WTC11 (cell line): ENCODE data around the gene EHD1. TPM values are rescaled to one million over a fixed set of nuclear protein-coding genes. Genes with fewer than 3 reads are reported as not detected.
A peak's percentile ranks its signal among the peaks of the same experiment; 100 is the strongest.

Experiments
- ATAC-seq: fragments of 200-7000 bp; cut with Tn5 transposase; 2 replicates; pipeline ENCODE4 v1.10.0; 2021; ENCODE audit warnings: mild to moderate bottlenecking, moderate library complexity
- CTCF ChIA-PET: fragments of 300-600 bp; sonication (Branson Sonifier 250); formaldehyde crosslinking; loops from one replicate; lab custom pipeline; 2021; ENCODE audit warnings: antibody characterized with exemption; lab: Charles Lee
- POLR2A ChIA-PET: fragments of 350-600 bp; sonication (Branson Sonifier 250); formaldehyde crosslinking; loops from one replicate; lab custom pipeline; 2021; ENCODE audit warnings: antibody characterized with exemption; lab: Charles Lee
- DNase-seq: peaks from one replicate; pipeline ENCODE4 v3.0.0; 2021; ENCODE audit warnings: low spot score
- H3K27ac Mint-ChIP-seq: 2 replicates; pipeline ENCODE4 v1.8.0; 2021; ENCODE audit warnings: mixed read lengths
- H3K27me3 Mint-ChIP-seq: 2 replicates; pipeline ENCODE4 v1.8.0; 2021; ENCODE audit warnings: low read depth, mild to moderate bottlenecking, moderate library complexity, mixed read lengths
- H3K36me3 Mint-ChIP-seq: 2 replicates; pipeline ENCODE4 v1.8.0; 2021; ENCODE audit warnings: mixed read lengths
- H3K4me1 Mint-ChIP-seq: 2 replicates; pipeline ENCODE4 v1.8.0; 2022; ENCODE audit warnings: mixed read lengths
- H3K4me3 Mint-ChIP-seq: 2 replicates; pipeline ENCODE4 v1.8.0; 2021; ENCODE audit warnings: mild to moderate bottlenecking, moderate library complexity, mixed read lengths
- H3K9me3 Mint-ChIP-seq: 2 replicates; pipeline ENCODE4 v1.8.0; 2021; ENCODE audit warnings: mixed read lengths
- CREB1 ChIP-seq: sonication (generic); formaldehyde crosslinking; IDR thresholded peaks from 2 replicates; pipeline ENCODE4 v1.8.0; 2023; ENCODE audit warnings: mild to moderate bottlenecking, missing genetic modification reagents
- GABPB1 ChIP-seq: sonication (generic); formaldehyde crosslinking; IDR thresholded peaks from 2 replicates; pipeline ENCODE4 v1.8.1; 2023; ENCODE audit warnings: mild to moderate bottlenecking, missing genetic modification reagents
- GRHL2 ChIP-seq: fragments of 250-450 bp; sonication (Bioruptor Pico); IDR thresholded peaks from 2 replicates; pipeline ENCODE4 v1.8.0; 2022; ENCODE audit warnings: mild to moderate bottlenecking, moderate library complexity; ENCODE audit not compliant: insufficient replicate concordance, severe bottlenecking
- NFYB ChIP-seq: sonication (generic); formaldehyde crosslinking; conservative IDR thresholded peaks from 2 replicates; pipeline ENCODE4 v1.8.0; 2022; ENCODE audit warnings: low read depth, missing genetic modification reagents
- ZNF263 ChIP-seq: sonication (generic); formaldehyde crosslinking; IDR thresholded peaks from 2 replicates; pipeline ENCODE4 v1.8.1; 2022; ENCODE audit warnings: low read depth, mild to moderate bottlenecking, moderate library complexity, missing genetic modification reagents
- ZNF416 ChIP-seq: fragments of 250-450 bp; sonication (Bioruptor Pico); IDR thresholded peaks from 2 replicates; pipeline ENCODE4 v1.9.0; 2021; ENCODE audit warnings: mild to moderate bottlenecking, inconsistent platforms
- total RNA-seq: library from RNA; stranded (reverse); gene quantifications from 3 replicates; pipeline ENCODE4 v1.2.3, GENCODE V29; 2021
- TF ChIP-seq, protein P1 (sequence below): sonication (generic); formaldehyde crosslinking; IDR thresholded peaks from 2 replicates; pipeline ENCODE4 v1.8.1; 2023; ENCODE audit warnings: mild to moderate bottlenecking, missing genetic modification reagents, borderline replicate concordance
- TF ChIP-seq, protein P2 (sequence below): sonication (generic); formaldehyde crosslinking; IDR thresholded peaks from 2 replicates; pipeline ENCODE4 v1.8.0; 2022; ENCODE audit warnings: mild to moderate bottlenecking, missing genetic modification reagents
- TF ChIP-seq, protein P3 (sequence below): sonication (generic); formaldehyde crosslinking; IDR thresholded peaks from 2 replicates; pipeline ENCODE4 v1.8.1; 2022; ENCODE audit warnings: missing genetic modification reagents, borderline replicate concordance
- TF ChIP-seq, protein P4 (sequence below): fragments of 250-450 bp; sonication (Bioruptor Pico); IDR thresholded peaks from 2 replicates; pipeline ENCODE4 v1.9.0; 2021; ENCODE audit warnings: mild to moderate bottlenecking
- TF ChIP-seq, protein P5 (sequence below): sonication (generic); formaldehyde crosslinking; IDR thresholded peaks from 2 replicates; pipeline ENCODE4 v1.8.1; 2022; ENCODE audit warnings: mild to moderate bottlenecking, missing genetic modification reagents, moderate library complexity, borderline replicate concordance
- TF ChIP-seq, protein P6 (sequence below): sonication (generic); formaldehyde crosslinking; IDR thresholded peaks from 2 replicates; pipeline ENCODE4 v1.8.0; 2022; ENCODE audit warnings: mild to moderate bottlenecking, missing genetic modification reagents

The EHD1 gene
- total RNA-seq, 1 experiment from 2014 or later, result 38.1 TPM

DNA sequence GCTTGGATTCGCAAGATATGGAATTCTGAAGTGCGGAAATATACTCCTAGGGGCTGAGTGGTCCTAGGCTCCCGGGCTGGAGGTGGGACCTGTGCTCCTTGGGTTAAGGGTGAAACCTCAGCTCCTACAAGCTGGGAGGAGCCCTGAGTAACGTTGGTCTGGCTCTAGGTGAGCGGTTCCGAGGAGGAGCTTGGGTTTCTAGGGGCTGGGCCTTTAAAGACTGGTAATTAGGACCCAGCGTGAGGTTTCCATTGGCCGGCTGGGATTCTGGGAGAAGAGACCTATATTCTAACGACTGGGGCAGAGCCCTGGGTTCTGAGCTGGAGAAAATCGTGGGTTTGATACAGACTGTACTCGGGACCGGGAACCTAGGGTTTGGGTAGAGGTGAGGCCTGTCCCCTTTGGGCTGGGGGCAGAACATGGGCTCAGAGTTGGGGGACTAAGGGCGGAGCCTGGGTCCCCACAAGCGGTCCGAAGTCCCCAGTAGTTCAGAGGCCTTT, 74.5 kb downstream of the EHD1 start:
- DNase-seq, result peak; percentile 47
- H3K27me3 Mint-ChIP-seq, result no peaks in the 10 kb centered on the region
- no peaks in the 10 kb centered on the region for H3K9me3 Mint-ChIP-seq
- H3K4me1 Mint-ChIP-seq, result peaks cover 11% of the 10 kb centered on the region
- TF ChIP-seq, protein P1, sequence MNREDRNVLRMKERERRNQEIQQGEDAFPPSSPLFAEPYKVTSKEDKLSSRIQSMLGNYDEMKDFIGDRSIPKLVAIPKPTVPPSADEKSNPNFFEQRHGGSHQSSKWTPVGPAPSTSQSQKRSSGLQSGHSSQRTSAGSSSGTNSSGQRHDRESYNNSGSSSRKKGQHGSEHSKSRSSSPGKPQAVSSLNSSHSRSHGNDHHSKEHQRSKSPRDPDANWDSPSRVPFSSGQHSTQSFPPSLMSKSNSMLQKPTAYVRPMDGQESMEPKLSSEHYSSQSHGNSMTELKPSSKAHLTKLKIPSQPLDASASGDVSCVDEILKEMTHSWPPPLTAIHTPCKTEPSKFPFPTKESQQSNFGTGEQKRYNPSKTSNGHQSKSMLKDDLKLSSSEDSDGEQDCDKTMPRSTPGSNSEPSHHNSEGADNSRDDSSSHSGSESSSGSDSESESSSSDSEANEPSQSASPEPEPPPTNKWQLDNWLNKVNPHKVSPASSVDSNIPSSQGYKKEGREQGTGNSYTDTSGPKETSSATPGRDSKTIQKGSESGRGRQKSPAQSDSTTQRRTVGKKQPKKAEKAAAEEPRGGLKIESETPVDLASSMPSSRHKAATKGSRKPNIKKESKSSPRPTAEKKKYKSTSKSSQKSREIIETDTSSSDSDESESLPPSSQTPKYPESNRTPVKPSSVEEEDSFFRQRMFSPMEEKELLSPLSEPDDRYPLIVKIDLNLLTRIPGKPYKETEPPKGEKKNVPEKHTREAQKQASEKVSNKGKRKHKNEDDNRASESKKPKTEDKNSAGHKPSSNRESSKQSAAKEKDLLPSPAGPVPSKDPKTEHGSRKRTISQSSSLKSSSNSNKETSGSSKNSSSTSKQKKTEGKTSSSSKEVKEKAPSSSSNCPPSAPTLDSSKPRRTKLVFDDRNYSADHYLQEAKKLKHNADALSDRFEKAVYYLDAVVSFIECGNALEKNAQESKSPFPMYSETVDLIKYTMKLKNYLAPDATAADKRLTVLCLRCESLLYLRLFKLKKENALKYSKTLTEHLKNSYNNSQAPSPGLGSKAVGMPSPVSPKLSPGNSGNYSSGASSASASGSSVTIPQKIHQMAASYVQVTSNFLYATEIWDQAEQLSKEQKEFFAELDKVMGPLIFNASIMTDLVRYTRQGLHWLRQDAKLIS (CRISPR knock-in tag), result no peak
- TF ChIP-seq, protein P2, sequence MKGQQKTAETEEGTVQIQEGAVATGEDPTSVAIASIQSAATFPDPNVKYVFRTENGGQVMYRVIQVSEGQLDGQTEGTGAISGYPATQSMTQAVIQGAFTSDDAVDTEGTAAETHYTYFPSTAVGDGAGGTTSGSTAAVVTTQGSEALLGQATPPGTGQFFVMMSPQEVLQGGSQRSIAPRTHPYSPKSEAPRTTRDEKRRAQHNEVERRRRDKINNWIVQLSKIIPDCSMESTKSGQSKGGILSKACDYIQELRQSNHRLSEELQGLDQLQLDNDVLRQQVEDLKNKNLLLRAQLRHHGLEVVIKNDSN (CRISPR knock-in tag), result no peak
- no peak for TF ChIP-seq ZNF263 (CRISPR knock-in tag)
- peaks cover 15% of the 10 kb centered on the region; the same call in 1 of the 2 replicates for H3K36me3 Mint-ChIP-seq
- ChIA-PET CTCF (interaction anchor here (0.7 to 3.7 kb wide), 27 partner anchors 9 to 401 kb away, joined by 3 to 33 read pairs (median 4); partner anchors contain the start of genes ARL2, CDC42BPG, GPHA2 and PPP2R5B), POLR2A (interaction anchor here (0.6 to 2.3 kb wide), 3 partner anchors 25 to 207 kb away, joined by 3 to 17 read pairs (median 3); partner anchors contain the start of gene SF1)
- peak overlapping the region; percentile 99 for H3K27ac Mint-ChIP-seq
- peak; percentile 74 for ATAC-seq
- H3K4me3 Mint-ChIP-seq, result peak overlapping the region; percentile 92

DNA sequence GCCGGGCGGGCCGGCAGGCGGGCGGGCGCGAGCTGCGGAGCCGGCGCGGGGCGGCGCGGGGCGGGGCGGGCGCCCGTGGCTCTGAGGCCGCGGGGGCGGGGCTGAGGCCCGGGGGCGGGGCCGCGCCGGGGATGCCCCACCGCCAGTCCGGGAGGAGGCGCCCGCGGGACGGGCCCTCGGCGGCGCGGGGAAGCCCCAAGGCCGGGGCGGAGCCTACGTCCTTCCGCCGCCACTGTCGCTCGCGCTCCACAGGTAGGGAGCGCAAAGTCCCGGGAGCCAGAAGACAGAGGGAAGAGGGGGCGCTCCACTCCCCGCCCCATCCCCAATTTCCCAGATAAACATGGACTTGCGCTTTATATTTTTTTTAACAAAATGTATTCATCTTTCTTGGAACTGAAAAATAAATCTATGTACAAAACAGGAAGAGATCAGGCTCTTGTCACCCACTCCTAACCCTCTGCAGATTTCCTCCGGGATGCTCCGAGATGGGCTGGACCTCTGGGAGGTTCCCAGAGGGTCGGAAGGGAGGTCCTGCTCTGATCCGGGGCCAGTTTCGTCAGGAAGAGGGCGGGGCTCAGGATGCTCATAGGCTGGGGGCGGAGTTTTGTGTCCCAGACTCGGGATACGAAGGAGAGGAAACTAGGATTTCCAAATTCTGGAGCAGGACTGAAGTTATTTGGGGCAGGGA, 75.1 kb downstream of the EHD1 start, which contains the start of gene MAP4K2:
Gene MAP4K2, minus strand, starts transcription at position 57 of the 688 bp plus-strand sequence. CDS start 65 bp downstream, outside the sequence.
- POLR2A ChIA-PET, result interaction anchor here (0.9 to 2.3 kb wide), 2 partner anchors 24 to 31 kb away, joined by 3 to 17 read pairs; partner anchors contain the start of gene SF1
- DNase-seq (peak; percentile 90), ATAC-seq (peak; percentile 86)
- no peak for TF ChIP-seq ZNF416 (CRISPR knock-in tag)
- TF ChIP-seq, protein P3, sequence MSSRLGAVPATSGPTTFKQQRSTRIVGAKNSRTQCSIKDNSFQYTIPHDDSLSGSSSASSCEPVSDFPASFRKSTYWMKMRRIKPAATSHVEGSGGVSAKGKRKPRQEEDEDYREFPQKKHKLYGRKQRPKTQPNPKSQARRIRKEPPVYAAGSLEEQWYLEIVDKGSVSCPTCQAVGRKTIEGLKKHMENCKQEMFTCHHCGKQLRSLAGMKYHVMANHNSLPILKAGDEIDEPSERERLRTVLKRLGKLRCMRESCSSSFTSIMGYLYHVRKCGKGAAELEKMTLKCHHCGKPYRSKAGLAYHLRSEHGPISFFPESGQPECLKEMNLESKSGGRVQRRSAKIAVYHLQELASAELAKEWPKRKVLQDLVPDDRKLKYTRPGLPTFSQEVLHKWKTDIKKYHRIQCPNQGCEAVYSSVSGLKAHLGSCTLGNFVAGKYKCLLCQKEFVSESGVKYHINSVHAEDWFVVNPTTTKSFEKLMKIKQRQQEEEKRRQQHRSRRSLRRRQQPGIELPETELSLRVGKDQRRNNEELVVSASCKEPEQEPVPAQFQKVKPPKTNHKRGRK, result no peak
- TF ChIP-seq CREB1 (CRISPR knock-in tag), result no peak
- TF ChIP-seq, protein P4, sequence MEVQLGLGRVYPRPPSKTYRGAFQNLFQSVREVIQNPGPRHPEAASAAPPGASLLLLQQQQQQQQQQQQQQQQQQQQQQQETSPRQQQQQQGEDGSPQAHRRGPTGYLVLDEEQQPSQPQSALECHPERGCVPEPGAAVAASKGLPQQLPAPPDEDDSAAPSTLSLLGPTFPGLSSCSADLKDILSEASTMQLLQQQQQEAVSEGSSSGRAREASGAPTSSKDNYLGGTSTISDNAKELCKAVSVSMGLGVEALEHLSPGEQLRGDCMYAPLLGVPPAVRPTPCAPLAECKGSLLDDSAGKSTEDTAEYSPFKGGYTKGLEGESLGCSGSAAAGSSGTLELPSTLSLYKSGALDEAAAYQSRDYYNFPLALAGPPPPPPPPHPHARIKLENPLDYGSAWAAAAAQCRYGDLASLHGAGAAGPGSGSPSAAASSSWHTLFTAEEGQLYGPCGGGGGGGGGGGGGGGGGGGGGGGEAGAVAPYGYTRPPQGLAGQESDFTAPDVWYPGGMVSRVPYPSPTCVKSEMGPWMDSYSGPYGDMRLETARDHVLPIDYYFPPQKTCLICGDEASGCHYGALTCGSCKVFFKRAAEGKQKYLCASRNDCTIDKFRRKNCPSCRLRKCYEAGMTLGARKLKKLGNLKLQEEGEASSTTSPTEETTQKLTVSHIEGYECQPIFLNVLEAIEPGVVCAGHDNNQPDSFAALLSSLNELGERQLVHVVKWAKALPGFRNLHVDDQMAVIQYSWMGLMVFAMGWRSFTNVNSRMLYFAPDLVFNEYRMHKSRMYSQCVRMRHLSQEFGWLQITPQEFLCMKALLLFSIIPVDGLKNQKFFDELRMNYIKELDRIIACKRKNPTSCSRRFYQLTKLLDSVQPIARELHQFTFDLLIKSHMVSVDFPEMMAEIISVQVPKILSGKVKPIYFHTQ (CRISPR knock-in tag), result no peak
- no peak for TF ChIP-seq GRHL2 (CRISPR knock-in tag)
- TF ChIP-seq, protein P5, sequence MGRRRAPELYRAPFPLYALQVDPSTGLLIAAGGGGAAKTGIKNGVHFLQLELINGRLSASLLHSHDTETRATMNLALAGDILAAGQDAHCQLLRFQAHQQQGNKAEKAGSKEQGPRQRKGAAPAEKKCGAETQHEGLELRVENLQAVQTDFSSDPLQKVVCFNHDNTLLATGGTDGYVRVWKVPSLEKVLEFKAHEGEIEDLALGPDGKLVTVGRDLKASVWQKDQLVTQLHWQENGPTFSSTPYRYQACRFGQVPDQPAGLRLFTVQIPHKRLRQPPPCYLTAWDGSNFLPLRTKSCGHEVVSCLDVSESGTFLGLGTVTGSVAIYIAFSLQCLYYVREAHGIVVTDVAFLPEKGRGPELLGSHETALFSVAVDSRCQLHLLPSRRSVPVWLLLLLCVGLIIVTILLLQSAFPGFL (CRISPR knock-in tag), result no peak
- TF ChIP-seq NFYB (CRISPR knock-in tag), result no peak
- TF ChIP-seq, protein P6, sequence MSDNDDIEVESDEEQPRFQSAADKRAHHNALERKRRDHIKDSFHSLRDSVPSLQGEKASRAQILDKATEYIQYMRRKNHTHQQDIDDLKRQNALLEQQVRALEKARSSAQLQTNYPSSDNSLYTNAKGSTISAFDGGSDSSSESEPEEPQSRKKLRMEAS (CRISPR knock-in tag), result peak; percentile 27; the same call in 1 of the 2 replicates
- peak; percentile 22; the same call in 1 of the 2 replicates for TF ChIP-seq GABPB1 (CRISPR knock-in tag)
- H3K4me3 Mint-ChIP-seq, result peak within 1 kb of the TSS; percentile 92
- H3K9me3 Mint-ChIP-seq, result no peaks in the 10 kb centered on the region
- H3K27me3 Mint-ChIP-seq, result no peaks in the 10 kb centered on the region
- peaks cover 11% of the 10 kb centered on the region for H3K4me1 Mint-ChIP-seq
- H3K36me3 Mint-ChIP-seq, result peaks cover 14% of the 10 kb centered on the region; the same call in 1 of the 2 replicates
- peak within 1 kb of the TSS; percentile 99 for H3K27ac Mint-ChIP-seq
- CTCF ChIA-PET, result interaction anchor here (0.7 to 3.7 kb wide), 26 partner anchors 9 to 526 kb away, joined by 3 to 33 read pairs (median 4); partner anchors contain the start of genes CDC42BPG, GPHA2, PPP2R5B and RASGRP2
